HepG2 (cell line): ENCODE data around the gene LIME1. TPM values are rescaled to one million over a fixed set of nuclear protein-coding genes. Genes with fewer than 3 reads are reported as not detected.

ENCODE experiments used
- ARNT ChIP-seq: fragments of 450-650 bp; IDR thresholded peaks from 2 replicates; pipeline ENCODE4 v1.6.1; 2017
- ATF1 ChIP-seq: IDR thresholded peaks from 2 replicates; pipeline ENCODE4 v1.6.1; 2016; ENCODE audit warnings: mild to moderate bottlenecking, control low read depth
- DMAP1 ChIP-seq: IDR thresholded peaks from 2 replicates; pipeline ENCODE4 v1.6.1; 2016
- IKZF1 ChIP-seq: fragments of 450-650 bp; IDR thresholded peaks from 2 replicates; pipeline ENCODE4 v1.7.1; 2016
- PHF20 ChIP-seq: sonication (generic); formaldehyde crosslinking; IDR thresholded peaks from 2 replicates; pipeline ENCODE4 v1.5.0; 2020; ENCODE audit warnings: mild to moderate bottlenecking, missing genetic modification reagents
- STAT5B ChIP-seq: sonication (generic); formaldehyde crosslinking; IDR thresholded peaks from 2 replicates; pipeline ENCODE4 v1.4.0; 2020; ENCODE audit warnings: missing genetic modification reagents
- TCF12 ChIP-seq, 2 experiments: fragments of 450-650 bp in 1 of 2; sonication (generic) in 1 of 2; formaldehyde crosslinking in 1 of 2; IDR thresholded peaks; 2 replicates each; pipeline versions ENCODE4 v1.6.1 to v1.8.0; 2017 to 2022; ENCODE audit warnings: antibody characterized with exemption in 1 of 2, mild to moderate bottlenecking in 1 of 2, missing genetic modification reagents in 1 of 2, moderate library complexity in 1 of 2
- THAP9 ChIP-seq: sonication (generic); formaldehyde crosslinking; IDR thresholded peaks from 2 replicates; pipeline ENCODE4; 2020; ENCODE audit warnings: missing genetic modification reagents, mild to moderate bottlenecking, borderline replicate concordance
- ZHX2 ChIP-seq, 2 experiments: sonication (generic) in 1 of 2; formaldehyde crosslinking in 1 of 2; IDR thresholded peaks; 2 replicates each; pipeline versions ENCODE4 v1.6.1 to v1.9.0; 2014 to 2022; ENCODE audit warnings: antibody characterized with exemption in 1 of 2, borderline replicate concordance in 1 of 2, inconsistent platforms in 1 of 2, low read depth in 1 of 2, missing genetic modification reagents in 1 of 2
- ZNF143 ChIP-seq: sonication (generic); formaldehyde crosslinking; IDR thresholded peaks from 2 replicates; pipeline ENCODE4 v1.4.0; 2020; ENCODE audit warnings: missing genetic modification reagents
- ZNF232 ChIP-seq: sonication (generic); formaldehyde crosslinking; IDR thresholded peaks from 2 replicates; pipeline ENCODE4 v1.4.0; 2020; ENCODE audit warnings: missing genetic modification reagents, borderline replicate concordance
- ZNF24 ChIP-seq: fragments of 450-650 bp; IDR thresholded peaks from 2 replicates; pipeline ENCODE4 v1.6.1; 2017; ENCODE audit warnings: antibody characterized with exemption, mild to moderate bottlenecking
- ZNF382 ChIP-seq: sonication (generic); formaldehyde crosslinking; IDR thresholded peaks from 2 replicates; pipeline ENCODE4 v1.5.0; 2020; ENCODE audit warnings: missing genetic modification reagents, mild to moderate bottlenecking, borderline replicate concordance
- ZNF431 ChIP-seq: sonication (generic); formaldehyde crosslinking; IDR thresholded peaks from 2 replicates; pipeline ENCODE4 v1.9.0; 2022; ENCODE audit warnings: missing genetic modification reagents, low read depth, mild to moderate bottlenecking, borderline replicate concordance
- ZNF512 ChIP-seq: sonication (generic); formaldehyde crosslinking; IDR thresholded peaks from 2 replicates; pipeline ENCODE4 v1.4.0; 2020; ENCODE audit warnings: mild to moderate bottlenecking, missing genetic modification reagents
- ZSCAN21 ChIP-seq: sonication (generic); formaldehyde crosslinking; IDR thresholded peaks from 2 replicates; pipeline ENCODE4 v1.8.0; 2022; ENCODE audit warnings: mild to moderate bottlenecking, missing genetic modification reagents, moderate library complexity, borderline replicate concordance
- polyA plus RNA-seq, 8 experiments: library from polyadenylated mRNA; depleted of rRNA in 3 of 8; stranded (reverse) in 7 of 8; unstranded in 1 of 8; fragments of >200 nt; fragmentation: Illumina TruSeq in 4 of 8; extraction: Trizol in 4 of 8; gene quantifications; 2 replicates each; pipeline versions ENCODE4 v1.2.1 to v1.2.3, GENCODE V29; 2011 to 2016; ENCODE audit warnings: low read depth in 4 of 8, missing spikeins in 1 of 8, mixed read lengths in 1 of 8; ENCODE audit not compliant: insufficient read depth in 1 of 8
- total RNA-seq, 5 experiments: library from RNA; depleted of rRNA; stranded (reverse); fragments of >200 nt; fragmentation: Illumina TruSeq; extraction: Trizol; gene quantifications; 2 replicates each; pipeline ENCODE4 v1.2.3, GENCODE V29; 2016; ENCODE audit warnings: low read depth in 1 of 5

The LIME1 gene
- total and polyA plus RNA-seq, 2 of the 13 experiments (the other 11 are each of a cell fraction or from before 2014, with no cell fraction given) = 13.0 to 61.5 TPM

- TF ChIP-seq ZHX2 (IDR thresholded peaks at IDR 0.05; ENCODE audit: low read depth) = peak; percentile 86
- TF ChIP-seq ZHX2 (CRISPR knock-in tag; IDR thresholded peaks at IDR 0.05; ENCODE audit: borderline replicate concordance) = peak; percentile 97
- peak; percentile 60; the same call in 1 of the 2 replicates for TF ChIP-seq THAP9 (CRISPR knock-in tag)
- no peak for TF ChIP-seq ATF1 (CRISPR knock-in tag)
- peak; percentile 73 for TF ChIP-seq DMAP1 (CRISPR knock-in tag)
- no peak for TF ChIP-seq ZNF382
- peak; percentile 85 for TF ChIP-seq STAT5B
- TF ChIP-seq ZNF512 (CRISPR knock-in tag) = no peak
- peak; percentile 96 for TF ChIP-seq ZNF143 (CRISPR knock-in tag)
- no peak for TF ChIP-seq TCF12 (IDR thresholded peaks at IDR 0.05)
- peak; percentile 94; the same call in 1 of the 2 replicates for TF ChIP-seq TCF12 (CRISPR knock-in tag; IDR thresholded peaks at IDR 0.05)
- peak; percentile 94 for TF ChIP-seq ZNF232 (CRISPR knock-in tag)
- TF ChIP-seq ARNT = no peak
- TF ChIP-seq PHF20 (CRISPR knock-in tag) = peak; percentile 99
- TF ChIP-seq IKZF1 = no peak
- peak; percentile 94 for TF ChIP-seq ZNF431 (CRISPR knock-in tag)
- no peak for TF ChIP-seq ZNF24
- TF ChIP-seq ZSCAN21 (CRISPR knock-in tag) = peak; percentile 98
Measured at GRCh38 chr20:63707558-63708300, 28.7 kb upstream of the LIME1 start, which contains the start of the genes ARFRP1 and ZGPAT (continued).
